GM23338 (cell line): ENCODE results near the gene FAM83B. TPM values are rescaled to one million over a fixed set of nuclear protein-coding genes. Genes with fewer than 3 reads are reported as not detected.

Experiments used
- ATAC-seq: fragments of 200-7000 bp; cut with Tn5 transposase; 3 replicates; pipeline ENCODE4 v1.9.1; 2020
- DNase-seq: peaks from one replicate; pipeline ENCODE4 v3.0.0-alpha.2; 2015; ENCODE audit warnings: low spot score
- H2AFZ ChIP-seq: fragments of 200-600 bp; sonication (generic); 2 replicates; pipeline ENCODE4 v1.8.0; 2016; ENCODE audit warnings: antibody characterized with exemption, mild to moderate bottlenecking, moderate library complexity
- H3F3A ChIP-seq: fragments of 200-600 bp; sonication (generic); replicated peaks from 2 replicates; pipeline ENCODE4 v1.8.0; 2017; ENCODE audit warnings: antibody characterized with exemption, mixed run types, low read depth
- H3K27ac ChIP-seq: fragments of 200-600 bp; sonication (generic); 2 replicates; pipeline ENCODE4 v1.6.1; 2016; ENCODE audit warnings: low read depth
- H3K27me3 ChIP-seq: fragments of 200-600 bp; sonication (generic); 2 replicates; pipeline ENCODE4 v1.8.0; 2016; ENCODE audit warnings: mild to moderate bottlenecking, mixed run types, moderate library complexity; ENCODE audit not compliant: insufficient read depth
- H3K36me3 ChIP-seq: fragments of 200-600 bp; sonication (generic); 2 replicates; pipeline ENCODE4 v1.8.0; 2016; ENCODE audit warnings: mild to moderate bottlenecking; ENCODE audit not compliant: insufficient read depth
- H3K4me1 ChIP-seq: fragments of 200-600 bp; sonication (generic); 2 replicates; pipeline ENCODE4 v1.8.0; 2016; ENCODE audit warnings: mild to moderate bottlenecking, moderate library complexity; ENCODE audit not compliant: insufficient read depth
- H3K4me2 ChIP-seq: fragments of 200-600 bp; sonication (generic); 2 replicates; pipeline ENCODE4 v1.7.1; 2017; ENCODE audit warnings: mixed run types
- H3K4me3 ChIP-seq: fragments of 200-600 bp; sonication (generic); 2 replicates; pipeline ENCODE4 v1.6.1; 2016; ENCODE audit warnings: mixed run types
- H3K79me2 ChIP-seq: fragments of 200-600 bp; sonication (generic); replicated peaks from 2 replicates; pipeline ENCODE4 v1.8.0; 2017; ENCODE audit warnings: mild to moderate bottlenecking; ENCODE audit not compliant: insufficient read depth
- H3K9me2 ChIP-seq: fragments of 200-600 bp; sonication (generic); 2 replicates; pipeline ENCODE4 v1.8.0; 2017; ENCODE audit not compliant: insufficient read depth
- H4K20me1 ChIP-seq: fragments of 200-600 bp; sonication (generic); replicated peaks from 2 replicates; pipeline ENCODE4 v1.8.0; 2017; ENCODE audit warnings: mild to moderate bottlenecking; ENCODE audit not compliant: insufficient read depth
- H3K27ac Mint-ChIP-seq: 2 replicates; pipeline ENCODE4 v1.8.0; 2020; ENCODE audit warnings: inconsistent platforms, mild to moderate bottlenecking, moderate library complexity, mixed read lengths
- H3K27me3 Mint-ChIP-seq: 3 replicates; pipeline ENCODE4 v1.8.0; 2022; ENCODE audit warnings: low read depth, mild to moderate bottlenecking, moderate library complexity, mixed read lengths, inconsistent platforms; ENCODE audit not compliant: insufficient read depth, poor library complexity
- H3K36me3 Mint-ChIP-seq: 3 replicates; pipeline ENCODE4 v1.8.0; 2021; ENCODE audit warnings: low read depth, mild to moderate bottlenecking, inconsistent platforms, moderate library complexity, mixed read lengths
- H3K4me1 Mint-ChIP-seq: 3 replicates; pipeline ENCODE4 v1.8.0; 2020; ENCODE audit warnings: mild to moderate bottlenecking, inconsistent platforms, mixed read lengths
- H3K4me3 Mint-ChIP-seq: 3 replicates; pipeline ENCODE4 v1.8.0; 2021; ENCODE audit warnings: moderate library complexity, mild to moderate bottlenecking, inconsistent platforms, mixed read lengths
- H3K9me3 Mint-ChIP-seq: 3 replicates; pipeline ENCODE4 v1.8.0; 2020; ENCODE audit warnings: moderate library complexity, mild to moderate bottlenecking, inconsistent platforms, mixed read lengths
- CREB1 ChIP-seq: fragments of 250-450 bp; sonication (Bioruptor Pico); IDR thresholded peaks from 2 replicates; pipeline ENCODE4 v1.5.0; 2020; ENCODE audit warnings: low read depth, mild to moderate bottlenecking, moderate library complexity
- EZH2 ChIP-seq: fragments of 200-600 bp; sonication (generic); IDR thresholded peaks from one replicate; pipeline ENCODE4 v1.8.0; 2017; ENCODE audit warnings: antibody characterized with exemption, mild to moderate bottlenecking, low read depth; ENCODE audit not compliant: unreplicated experiment
- EZH2phosphoT487 ChIP-seq: fragments of 200-600 bp; sonication (generic); IDR thresholded peaks from one replicate; pipeline ENCODE4 v1.8.1; 2018; ENCODE audit warnings: antibody characterized with exemption; ENCODE audit not compliant: unreplicated experiment
- JUNB ChIP-seq: IDR thresholded peaks from one replicate; pipeline ENCODE4 v1.6.1; 2016; ENCODE audit warnings: antibody characterized with exemption; ENCODE audit not compliant: unreplicated experiment
- NANOG ChIP-seq: IDR thresholded peaks from 2 replicates; pipeline ENCODE4 v1.6.1; 2016; ENCODE audit warnings: antibody characterized with exemption, borderline replicate concordance
- POLR2AphosphoS5 ChIP-seq: IDR thresholded peaks from 2 replicates; pipeline ENCODE4 v1.6.1; 2016; ENCODE audit warnings: antibody characterized with exemption, low read depth
- STAT1 ChIP-seq: IDR thresholded peaks from one replicate; pipeline ENCODE4 v1.6.1; 2016; ENCODE audit warnings: antibody characterized with exemption; ENCODE audit not compliant: unreplicated experiment
- ZNF114 ChIP-seq: fragments of 250-450 bp; sonication (Bioruptor Pico); IDR thresholded peaks from 2 replicates; pipeline ENCODE4 v1.5.0; 2020; ENCODE audit warnings: mild to moderate bottlenecking, moderate library complexity
- ZNF331 ChIP-seq: fragments of 250-450 bp; sonication (Bioruptor Pico); IDR thresholded peaks from 2 replicates; pipeline ENCODE4 v1.5.0; 2020; ENCODE audit warnings: low read depth, mild to moderate bottlenecking, moderate library complexity
- ZNF462 ChIP-seq: fragments of 250-450 bp; sonication (Bioruptor Pico); IDR thresholded peaks from 2 replicates; pipeline ENCODE4 v1.5.0; 2020; ENCODE audit warnings: mild to moderate bottlenecking, moderate library complexity
- polyA plus RNA-seq: library from polyadenylated mRNA; unstranded; fragments of >200 nt; fragmentation: Nextera tagmentation; extraction: Ambion mirVana; gene quantifications from 2 replicates; pipeline ENCODE4 v1.2.1, GENCODE V29; 2016
- total RNA-seq: library from RNA; depleted of rRNA; stranded (reverse); fragments of >200 nt; shearing (Covaris generic); gene quantifications from 2 replicates; pipeline ENCODE4 v1.2.3, GENCODE V29; 2014
- TF ChIP-seq, protein P1 (sequence below), 2 experiments: fragments of 200-600 bp in 1 of 2; sonication (generic) in 1 of 2; conservative IDR thresholded peaks; 2 replicates each; pipeline versions ENCODE4 v1.5.1 to v1.6.1; 2016 to 2017; ENCODE audit warnings: antibody characterized with exemption in 2 of 2, low read depth in 2 of 2, mild to moderate bottlenecking in 2 of 2, moderate library complexity in 1 of 2
- TF ChIP-seq, protein P2 (sequence below): IDR thresholded peaks from 2 replicates; pipeline ENCODE4 v1.6.1; 2016; ENCODE audit warnings: antibody characterized with exemption
- TF ChIP-seq, protein P3 (sequence below): IDR thresholded peaks from one replicate; pipeline ENCODE4 v1.6.1; 2018; ENCODE audit warnings: antibody characterized with exemption; ENCODE audit not compliant: unreplicated experiment

Gene FAM83B
- total and polyA plus RNA-seq, 2 experiments from 2014 or later, result 1.4 to 7.7 TPM

DNA sequence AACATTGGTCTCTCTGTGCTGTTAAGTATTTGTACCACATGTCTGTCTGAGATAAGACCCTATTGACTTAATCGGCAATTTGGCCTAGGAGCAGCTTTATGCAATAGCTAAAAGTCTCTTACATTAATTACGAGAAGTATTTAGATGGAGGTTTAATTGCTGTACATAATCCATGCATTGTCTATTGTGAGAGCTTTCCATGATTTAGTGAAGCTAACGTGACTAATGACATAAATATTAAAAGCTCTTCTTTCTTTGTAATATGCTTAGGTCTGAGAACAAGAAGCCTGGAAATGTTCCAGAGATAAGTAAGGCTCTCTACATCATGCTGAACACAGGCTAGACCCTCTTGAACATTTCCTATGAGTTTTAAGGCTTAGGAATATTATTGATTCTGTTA is 32.7 kb upstream of the FAM83B start:
- Histone ChIP-seq H3K79me2 (no peaks in the 10 kb centered on the region), H3K27ac (no peak overlapping the region), H3K4me3 (no peak overlapping the region), H3K36me3 (no peaks in the 10 kb centered on the region), H3F3A (no peaks in the 10 kb centered on the region), H3K27me3 (no peaks in the 10 kb centered on the region), H3K9me2 (peaks cover 2% of the 10 kb centered on the region; the same call in 1 of the 2 replicates), H3K4me1 (no peaks in the 10 kb centered on the region), H4K20me1 (no peaks in the 10 kb centered on the region), H3K4me2 (no peak overlapping the region), H2AFZ (no peak overlapping the region)
- no peak overlapping the region for H3K4me3 Mint-ChIP-seq
- no peak overlapping the region for H3K27ac Mint-ChIP-seq
- no peaks in the 10 kb centered on the region for H3K36me3 Mint-ChIP-seq
- ATAC-seq (no peak), DNase-seq (no peak)
- no peaks in the 10 kb centered on the region for H3K27me3 Mint-ChIP-seq
- H3K9me3 Mint-ChIP-seq, result peaks cover 3% of the 10 kb centered on the region; the same call in 1 of the 3 replicates
- H3K4me1 Mint-ChIP-seq, result no peaks in the 10 kb centered on the region
- TF ChIP-seq NANOG (no peak), EZH2 (no peak), JUNB (no peak), ZNF462 (CRISPR knock-in tag) (no peak), POLR2AphosphoS5 (no peak), CREB1 (CRISPR knock-in tag) (no peak), ZNF114 (no peak), EZH2phosphoT487 (no peak), ZNF331 (CRISPR knock-in tag) (no peak), STAT1 (no peak)
- TF ChIP-seq, protein P1, sequence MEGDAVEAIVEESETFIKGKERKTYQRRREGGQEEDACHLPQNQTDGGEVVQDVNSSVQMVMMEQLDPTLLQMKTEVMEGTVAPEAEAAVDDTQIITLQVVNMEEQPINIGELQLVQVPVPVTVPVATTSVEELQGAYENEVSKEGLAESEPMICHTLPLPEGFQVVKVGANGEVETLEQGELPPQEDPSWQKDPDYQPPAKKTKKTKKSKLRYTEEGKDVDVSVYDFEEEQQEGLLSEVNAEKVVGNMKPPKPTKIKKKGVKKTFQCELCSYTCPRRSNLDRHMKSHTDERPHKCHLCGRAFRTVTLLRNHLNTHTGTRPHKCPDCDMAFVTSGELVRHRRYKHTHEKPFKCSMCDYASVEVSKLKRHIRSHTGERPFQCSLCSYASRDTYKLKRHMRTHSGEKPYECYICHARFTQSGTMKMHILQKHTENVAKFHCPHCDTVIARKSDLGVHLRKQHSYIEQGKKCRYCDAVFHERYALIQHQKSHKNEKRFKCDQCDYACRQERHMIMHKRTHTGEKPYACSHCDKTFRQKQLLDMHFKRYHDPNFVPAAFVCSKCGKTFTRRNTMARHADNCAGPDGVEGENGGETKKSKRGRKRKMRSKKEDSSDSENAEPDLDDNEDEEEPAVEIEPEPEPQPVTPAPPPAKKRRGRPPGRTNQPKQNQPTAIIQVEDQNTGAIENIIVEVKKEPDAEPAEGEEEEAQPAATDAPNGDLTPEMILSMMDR (conservative IDR thresholded peaks at IDR 0.05; ENCODE audit: low read depth in 2 of 2), result no peak
- TF ChIP-seq, protein P2, sequence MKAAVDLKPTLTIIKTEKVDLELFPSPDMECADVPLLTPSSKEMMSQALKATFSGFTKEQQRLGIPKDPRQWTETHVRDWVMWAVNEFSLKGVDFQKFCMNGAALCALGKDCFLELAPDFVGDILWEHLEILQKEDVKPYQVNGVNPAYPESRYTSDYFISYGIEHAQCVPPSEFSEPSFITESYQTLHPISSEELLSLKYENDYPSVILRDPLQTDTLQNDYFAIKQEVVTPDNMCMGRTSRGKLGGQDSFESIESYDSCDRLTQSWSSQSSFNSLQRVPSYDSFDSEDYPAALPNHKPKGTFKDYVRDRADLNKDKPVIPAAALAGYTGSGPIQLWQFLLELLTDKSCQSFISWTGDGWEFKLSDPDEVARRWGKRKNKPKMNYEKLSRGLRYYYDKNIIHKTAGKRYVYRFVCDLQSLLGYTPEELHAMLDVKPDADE, result no peak
- TF ChIP-seq, protein P3, sequence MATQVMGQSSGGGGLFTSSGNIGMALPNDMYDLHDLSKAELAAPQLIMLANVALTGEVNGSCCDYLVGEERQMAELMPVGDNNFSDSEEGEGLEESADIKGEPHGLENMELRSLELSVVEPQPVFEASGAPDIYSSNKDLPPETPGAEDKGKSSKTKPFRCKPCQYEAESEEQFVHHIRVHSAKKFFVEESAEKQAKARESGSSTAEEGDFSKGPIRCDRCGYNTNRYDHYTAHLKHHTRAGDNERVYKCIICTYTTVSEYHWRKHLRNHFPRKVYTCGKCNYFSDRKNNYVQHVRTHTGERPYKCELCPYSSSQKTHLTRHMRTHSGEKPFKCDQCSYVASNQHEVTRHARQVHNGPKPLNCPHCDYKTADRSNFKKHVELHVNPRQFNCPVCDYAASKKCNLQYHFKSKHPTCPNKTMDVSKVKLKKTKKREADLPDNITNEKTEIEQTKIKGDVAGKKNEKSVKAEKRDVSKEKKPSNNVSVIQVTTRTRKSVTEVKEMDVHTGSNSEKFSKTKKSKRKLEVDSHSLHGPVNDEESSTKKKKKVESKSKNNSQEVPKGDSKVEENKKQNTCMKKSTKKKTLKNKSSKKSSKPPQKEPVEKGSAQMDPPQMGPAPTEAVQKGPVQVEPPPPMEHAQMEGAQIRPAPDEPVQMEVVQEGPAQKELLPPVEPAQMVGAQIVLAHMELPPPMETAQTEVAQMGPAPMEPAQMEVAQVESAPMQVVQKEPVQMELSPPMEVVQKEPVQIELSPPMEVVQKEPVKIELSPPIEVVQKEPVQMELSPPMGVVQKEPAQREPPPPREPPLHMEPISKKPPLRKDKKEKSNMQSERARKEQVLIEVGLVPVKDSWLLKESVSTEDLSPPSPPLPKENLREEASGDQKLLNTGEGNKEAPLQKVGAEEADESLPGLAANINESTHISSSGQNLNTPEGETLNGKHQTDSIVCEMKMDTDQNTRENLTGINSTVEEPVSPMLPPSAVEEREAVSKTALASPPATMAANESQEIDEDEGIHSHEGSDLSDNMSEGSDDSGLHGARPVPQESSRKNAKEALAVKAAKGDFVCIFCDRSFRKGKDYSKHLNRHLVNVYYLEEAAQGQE, result no peak
